Esophagus muscularis mucosa (tissue), 4 donors: ENCODE results near the gene SALL1.

Source experiments
- EP300 ChIP-seq: sonication (generic); formaldehyde crosslinking; IDR thresholded peaks from one replicate; pipeline ENCODE4 v1.6.1; 2017; ENCODE audit warnings: antibody characterized with exemption
- POLR2A ChIP-seq: fragments of 450-650 bp; IDR thresholded peaks from one replicate; pipeline ENCODE4 v1.6.1; 2017; ENCODE audit warnings: antibody characterized with exemption, moderate library complexity, mild to moderate bottlenecking, low read depth
- POLR2AphosphoS5 ChIP-seq, 2 donors: sonication (generic); formaldehyde crosslinking; IDR thresholded peaks; one replicate each; pipeline ENCODE4 v1.6.1; 2017; ENCODE audit warnings: antibody characterized with exemption in 2 of 2
- TF ChIP-seq, protein P1 (sequence below), 3 experiments: fragments of 200-600 bp in 2 of 3; fragments of 450-650 bp in 1 of 3; sonication (generic) in 2 of 3; IDR thresholded peaks; one replicate each; pipeline ENCODE4 v1.5.1; 2017 to 2019; ENCODE audit warnings: antibody characterized with exemption in 3 of 3, mild to moderate bottlenecking in 2 of 3, moderate library complexity in 1 of 3

DNA sequence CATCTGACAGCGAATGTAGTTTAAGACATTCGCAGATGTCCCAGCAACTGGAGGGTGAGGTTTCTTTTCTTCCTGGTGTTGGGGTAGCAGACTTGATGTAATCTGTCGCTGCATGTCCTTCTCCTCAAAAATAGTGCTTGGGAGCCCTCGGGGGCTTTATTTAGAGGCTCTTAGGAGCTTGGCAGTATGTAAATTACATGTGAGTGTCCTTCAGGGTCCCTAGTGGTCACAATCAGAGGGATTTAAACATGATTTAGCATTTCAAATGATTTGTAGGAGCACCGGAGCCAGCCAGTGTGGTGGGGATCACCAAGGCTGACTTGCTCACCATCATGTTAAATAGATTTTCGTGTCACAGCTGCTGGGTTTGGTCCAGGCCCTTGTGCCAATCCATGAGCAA lies 8.8 kb upstream of the SALL1 start:
- TF ChIP-seq, protein P1, sequence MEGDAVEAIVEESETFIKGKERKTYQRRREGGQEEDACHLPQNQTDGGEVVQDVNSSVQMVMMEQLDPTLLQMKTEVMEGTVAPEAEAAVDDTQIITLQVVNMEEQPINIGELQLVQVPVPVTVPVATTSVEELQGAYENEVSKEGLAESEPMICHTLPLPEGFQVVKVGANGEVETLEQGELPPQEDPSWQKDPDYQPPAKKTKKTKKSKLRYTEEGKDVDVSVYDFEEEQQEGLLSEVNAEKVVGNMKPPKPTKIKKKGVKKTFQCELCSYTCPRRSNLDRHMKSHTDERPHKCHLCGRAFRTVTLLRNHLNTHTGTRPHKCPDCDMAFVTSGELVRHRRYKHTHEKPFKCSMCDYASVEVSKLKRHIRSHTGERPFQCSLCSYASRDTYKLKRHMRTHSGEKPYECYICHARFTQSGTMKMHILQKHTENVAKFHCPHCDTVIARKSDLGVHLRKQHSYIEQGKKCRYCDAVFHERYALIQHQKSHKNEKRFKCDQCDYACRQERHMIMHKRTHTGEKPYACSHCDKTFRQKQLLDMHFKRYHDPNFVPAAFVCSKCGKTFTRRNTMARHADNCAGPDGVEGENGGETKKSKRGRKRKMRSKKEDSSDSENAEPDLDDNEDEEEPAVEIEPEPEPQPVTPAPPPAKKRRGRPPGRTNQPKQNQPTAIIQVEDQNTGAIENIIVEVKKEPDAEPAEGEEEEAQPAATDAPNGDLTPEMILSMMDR (IDR thresholded peaks at IDR 0.05): no peak
- TF ChIP-seq POLR2AphosphoS5 (IDR thresholded peaks at IDR 0.05) (no peak), EP300 (no peak), POLR2A (no peak)
